ENCODE results near the gene OR8H1.

OR8H1 gene, protein sequence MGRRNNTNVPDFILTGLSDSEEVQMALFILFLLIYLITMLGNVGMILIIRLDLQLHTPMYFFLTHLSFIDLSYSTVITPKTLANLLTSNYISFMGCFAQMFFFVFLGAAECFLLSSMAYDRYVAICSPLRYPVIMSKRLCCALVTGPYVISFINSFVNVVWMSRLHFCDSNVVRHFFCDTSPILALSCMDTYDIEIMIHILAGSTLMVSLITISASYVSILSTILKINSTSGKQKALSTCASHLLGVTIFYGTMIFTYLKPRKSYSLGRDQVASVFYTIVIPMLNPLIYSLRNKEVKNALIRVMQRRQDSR

DNA sequence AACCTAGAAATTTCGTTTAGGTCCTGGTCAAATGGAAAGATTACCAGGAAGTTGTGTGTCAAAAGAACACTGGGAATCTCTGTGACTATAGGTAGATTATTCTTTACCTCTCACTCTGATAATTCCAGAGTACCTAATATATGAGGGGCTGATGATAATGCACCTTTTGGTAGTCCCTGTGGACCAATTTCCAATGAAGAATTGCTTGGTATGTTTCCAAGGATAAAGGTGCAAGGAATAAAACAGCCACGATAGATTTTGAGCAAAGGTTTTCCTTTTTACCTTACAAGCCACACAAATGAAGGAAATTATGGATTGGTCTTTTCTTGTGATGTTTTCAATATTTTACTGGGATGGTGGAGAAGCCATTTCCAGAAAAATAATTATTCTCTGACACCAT lies at the start of gene OR8H1:
Gene OR8H1 (minus strand): TSS at position 101 of the 400 bp plus-strand sequence. CDS start 1,192 bp downstream, outside the sequence.
- DNase-seq (ENCODE audit: low spot score) = no peak

DNA sequence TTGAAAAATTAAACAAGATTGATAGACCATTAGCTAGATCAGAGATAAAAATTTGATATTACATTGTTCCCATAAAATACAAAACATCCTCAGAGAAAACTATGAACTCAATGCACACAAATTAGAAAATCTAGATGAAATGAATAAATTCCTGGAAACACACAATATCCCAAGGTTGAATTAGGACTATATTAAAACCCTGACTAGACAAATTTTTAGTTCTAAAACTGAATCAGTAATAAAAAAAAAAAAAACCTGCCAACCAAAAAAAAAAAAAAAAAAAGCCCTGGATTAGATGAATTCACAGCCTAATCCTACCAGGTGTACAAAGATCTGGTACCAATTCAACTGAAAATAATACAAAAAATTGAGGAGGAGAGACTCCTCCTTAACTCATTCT lies 48.2 kb upstream of the OR8H1 start:
- no peak for DNase-seq (ENCODE audit: low spot score)

DNA sequence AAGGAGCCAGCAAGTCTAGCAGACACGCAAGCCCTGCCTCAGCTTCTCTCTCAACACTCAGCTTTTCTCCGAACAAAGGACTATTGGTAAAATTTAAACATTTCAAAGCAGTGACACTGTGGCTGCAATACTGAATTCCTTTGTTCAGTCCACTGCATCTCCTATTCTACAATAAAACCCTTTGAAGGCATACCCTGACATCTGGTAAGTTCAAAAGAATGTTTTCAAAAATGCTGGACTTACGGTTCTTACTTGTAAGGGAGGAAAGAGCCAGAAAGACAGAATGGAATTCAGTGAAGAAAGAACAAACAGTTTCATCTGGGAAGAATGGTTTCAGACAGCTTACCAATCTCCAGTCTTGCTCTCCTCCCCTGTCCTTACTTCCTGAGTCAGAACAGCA lies 41.1 kb upstream of the OR8H1 start:
- no peak for DNase-seq (ENCODE audit: low spot score)

DNA sequence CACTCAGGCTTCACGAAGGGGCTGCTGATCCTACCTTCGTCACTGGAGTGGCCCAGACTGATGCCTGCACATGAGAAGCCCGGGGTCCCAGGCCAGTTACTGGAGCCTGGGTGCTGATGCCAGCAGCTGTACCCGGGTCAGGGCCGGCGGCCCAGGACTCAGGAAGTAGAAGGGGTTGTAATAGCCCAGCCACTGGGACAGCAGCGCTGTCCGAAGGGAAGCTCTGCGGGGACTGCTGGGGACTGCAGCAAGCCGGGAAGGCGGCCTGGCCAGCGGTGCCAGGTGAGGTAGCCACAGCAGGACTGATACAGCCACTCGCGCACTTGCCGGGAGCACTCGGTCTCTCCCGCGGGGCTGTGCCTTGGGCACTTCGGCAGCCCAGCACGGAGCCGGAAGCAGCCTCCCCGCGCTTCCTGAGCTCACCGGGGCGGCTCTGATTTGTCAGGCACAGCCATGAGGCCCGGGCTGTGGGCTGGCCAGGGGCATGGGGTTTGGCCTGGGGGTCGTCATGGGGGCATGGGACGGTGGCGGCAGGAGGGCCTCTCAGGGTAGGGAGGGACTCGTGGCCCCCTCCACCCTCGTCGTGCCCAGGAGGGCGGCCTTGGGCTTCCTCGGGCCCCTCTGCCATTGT lies 39.9 kb upstream of the OR8H1 start:
- DNase-seq (ENCODE audit: low spot score) = no peak

DNA sequence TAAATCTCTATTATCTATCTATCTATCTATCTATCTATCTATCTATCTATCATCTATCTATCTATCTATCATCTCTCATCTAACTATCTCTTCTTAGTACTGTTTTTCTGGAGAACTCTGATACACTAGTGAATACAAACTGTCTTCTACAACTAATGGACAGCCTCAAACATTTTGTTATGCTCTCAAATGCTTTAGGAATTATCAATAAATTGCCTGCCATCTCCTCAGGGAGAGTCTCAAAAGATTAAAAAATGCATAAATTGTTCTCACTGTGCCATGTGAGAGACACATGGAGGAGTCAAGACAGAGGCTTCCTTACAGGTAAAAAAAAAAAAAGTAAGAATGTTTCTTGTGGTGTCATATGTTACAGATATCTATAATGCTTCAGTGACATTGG lies 22.8 kb upstream of the OR8H1 start, which contains the start of gene OR8K3:
Gene OR8K3 (plus strand): TSS at position 301 of the 400 bp plus-strand sequence. CDS start 3,163 bp downstream, outside the sequence.
- DNase-seq (ENCODE audit: low spot score) = no peak

DNA sequence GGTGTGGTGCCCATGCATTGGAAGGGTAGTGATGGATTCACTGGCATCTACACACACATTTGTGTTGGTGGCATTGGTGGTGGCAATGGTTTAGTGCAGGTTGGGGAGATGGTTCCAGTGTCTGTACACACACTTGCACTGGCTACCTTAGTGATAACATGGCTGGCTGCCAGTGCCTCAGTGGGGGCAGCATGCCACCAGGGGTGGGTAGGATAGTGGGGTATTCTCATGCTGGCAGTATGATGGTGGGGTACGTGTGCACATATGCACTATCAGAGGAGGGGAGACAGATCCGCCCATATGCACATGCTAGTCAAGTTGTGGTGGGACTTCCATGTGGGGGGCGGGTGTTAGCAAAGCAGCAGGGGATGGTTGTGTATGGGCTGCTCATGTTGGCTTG lies 15.8 kb upstream of the OR8H1 start:
- no peak for DNase-seq (ENCODE audit: low spot score)

DNA sequence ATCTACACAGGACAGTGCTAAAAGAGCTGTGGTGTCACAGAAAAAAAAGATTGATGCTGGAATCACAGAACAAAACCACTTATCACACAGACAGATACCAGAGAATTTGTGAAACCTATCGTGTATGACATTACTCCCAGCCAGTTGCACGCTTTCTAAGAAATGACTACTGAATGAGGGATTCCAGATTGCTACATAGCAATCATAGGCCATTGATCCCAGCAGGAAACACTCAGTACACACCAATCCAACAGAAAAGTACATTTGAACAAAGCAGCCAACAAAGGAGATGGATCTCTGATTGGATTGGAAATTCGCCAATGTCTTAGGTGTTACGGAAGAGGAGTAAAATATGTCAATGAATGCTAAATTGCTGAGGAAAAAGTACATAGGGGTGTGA lies 4.8 kb upstream of the OR8H1 start:
- no peak for DNase-seq (ENCODE audit: low spot score)

DNA sequence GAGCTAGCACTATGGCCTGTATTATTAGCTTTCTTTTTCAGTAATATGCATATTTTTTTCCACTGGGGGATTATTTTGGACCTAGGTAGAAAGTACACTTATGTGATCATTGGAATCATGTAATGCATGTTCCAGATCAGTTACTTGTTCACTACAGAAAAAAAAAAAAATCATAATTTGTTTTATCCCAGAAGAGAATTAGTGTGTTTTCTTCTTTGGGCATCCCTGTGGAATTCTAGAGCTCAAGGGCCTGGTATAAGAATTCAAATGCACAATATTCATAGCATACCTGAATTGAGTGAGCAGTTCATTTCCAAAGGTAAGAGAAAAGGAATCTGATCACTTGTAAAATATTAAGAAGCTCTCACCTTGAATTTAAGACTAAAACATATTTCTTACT lies 18.2 kb downstream of the OR8H1 start, which contains the start of gene OR5T1:
Gene OR5T1 (plus strand): TSS at position 301 of the 400 bp plus-strand sequence. CDS start 1,485 bp downstream, outside the sequence.
- DNase-seq (ENCODE audit: low spot score) = no peak

DNA sequence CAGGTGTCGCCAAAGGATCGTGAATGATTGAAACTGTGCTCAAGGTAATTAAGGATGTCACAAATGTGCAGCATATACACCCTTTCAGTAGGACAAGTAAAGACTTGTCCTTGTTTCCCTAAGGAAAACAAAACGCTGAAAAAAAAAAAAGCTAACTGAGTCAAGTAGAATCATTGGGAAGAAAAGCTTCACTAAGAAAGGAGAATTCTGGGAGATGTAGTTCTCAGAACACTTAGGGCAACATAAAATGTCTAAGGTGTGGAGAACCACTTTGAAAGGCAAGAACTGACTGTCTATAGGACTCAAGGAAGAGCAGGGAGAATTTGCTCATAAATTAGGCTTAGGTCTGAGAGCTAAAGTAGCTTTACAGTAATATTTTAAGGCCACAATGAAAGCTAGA lies 21.0 kb downstream of the OR8H1 start:
- DNase-seq (ENCODE audit: low spot score) = no peak

DNA sequence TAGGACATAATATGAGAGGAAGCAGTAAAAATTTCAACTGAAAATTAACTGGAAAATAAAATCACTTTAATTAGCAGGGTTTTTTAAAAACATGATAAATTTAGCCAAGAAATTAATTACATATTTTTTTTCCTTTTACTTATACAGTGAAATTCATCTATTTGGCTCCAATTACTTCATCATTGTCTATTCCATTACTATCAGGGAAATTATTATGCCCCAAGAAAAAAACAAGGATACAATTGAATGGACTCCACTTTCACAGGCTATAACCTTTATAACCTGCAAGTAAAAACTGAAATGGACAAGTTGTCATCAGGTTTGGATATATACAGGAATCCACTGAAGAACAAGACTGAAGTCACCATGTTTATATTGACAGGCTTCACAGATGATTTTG lies 40.1 kb downstream of the OR8H1 start, which contains the start of gene OR5T3:
Gene OR5T3 (plus strand): TSS at position 301 of the 400 bp plus-strand sequence. CDS start 0 bp downstream, at position 301.
- no peak for DNase-seq (ENCODE audit: low spot score)

Measured in AG08395 (cell line).